SK-N-SH (cell line): ENCODE data around the gene MEF2D. TPM values are rescaled to one million over a fixed set of nuclear protein-coding genes. Genes with fewer than 3 reads are reported as not detected.

Source experiments
- CTCF ChIA-PET: fragments of 300-600, 350-600 bp; formaldehyde crosslinking; extraction: SDS; loops from one replicate; lab custom pipeline; 2021; lab: Yijun Ruan, JAX
- POLR2A ChIA-PET: fragments of 350-600 bp; sonication (Branson Sonifier 250); formaldehyde crosslinking; extraction: SDS; loops from one replicate; lab custom pipeline; 2020; ENCODE audit warnings: antibody characterized with exemption, inconsistent platforms; lab: Yijun Ruan, JAX
- DNase-seq: peaks from one replicate; pipeline ENCODE4 v3.0.0; 2012
- H2AFZ ChIP-seq: fragments of 200-600 bp; sonication (generic); 2 replicates; pipeline ENCODE4 v1.8.1; 2016; ENCODE audit warnings: antibody characterized with exemption, mild to moderate bottlenecking, low read depth
- H3F3A ChIP-seq: fragments of 200-600 bp; sonication (generic); replicated peaks from 2 replicates; pipeline ENCODE3; 2016; ENCODE audit warnings: antibody characterized with exemption, mild to moderate bottlenecking; ENCODE audit not compliant: insufficient read depth
- H3K27ac ChIP-seq, 2 experiments: fragments of 200-500 bp in 1 of 2; fragments of 200-600 bp in 1 of 2; sonication (Bioruptor generic) in 1 of 2; sonication (generic), shearing (Covaris generic) in 1 of 2; 2 replicates each; pipeline versions ENCODE4 v1.5.1 to v1.6.1; 2014 to 2016; ENCODE audit warnings: low read depth in 2 of 2, inconsistent platforms in 1 of 2, low read length in 1 of 2, mild to moderate bottlenecking in 1 of 2, mixed read lengths in 1 of 2
- H3K27me3 ChIP-seq: fragments of 200-600 bp; sonication (generic), shearing (Covaris generic); 2 replicates; pipeline ENCODE4 v1.6.1; 2016; ENCODE audit warnings: mixed run types; ENCODE audit not compliant: insufficient read depth
- H3K36me3 ChIP-seq, 2 experiments: fragments of 200-500 bp in 1 of 2; fragments of 200-600 bp in 1 of 2; sonication (Bioruptor generic) in 1 of 2; sonication (generic) in 1 of 2; replicated peaks in 1 of 2; 2 replicates each; pipeline versions ENCODE3 to v1.5.1; 2014 to 2016; ENCODE audit warnings: low read length in 1 of 2, mild to moderate bottlenecking in 1 of 2; ENCODE audit not compliant: insufficient read depth in 2 of 2, control insufficient read depth in 1 of 2
- H3K4me1 ChIP-seq, 2 experiments: fragments of 200-500 bp in 1 of 2; fragments of 200-600 bp in 1 of 2; sonication (Bioruptor generic) in 1 of 2; sonication (generic), shearing (Covaris generic) in 1 of 2; 2 replicates each; pipeline versions ENCODE4 v1.5.1 to v1.6.1; 2014 to 2016; ENCODE audit warnings: low read depth in 1 of 2, low read length in 1 of 2, mixed run types in 1 of 2; ENCODE audit not compliant: insufficient read depth in 2 of 2, control insufficient read depth in 1 of 2
- H3K4me2 ChIP-seq: fragments of 200-600 bp; sonication (generic), shearing (Covaris generic); 2 replicates; pipeline ENCODE4 v1.6.1; 2017; ENCODE audit warnings: mixed run types
- H3K4me3 ChIP-seq, 2 experiments: fragments of 200-500 bp in 1 of 2; fragments of 200-600 bp in 1 of 2; sonication (Bioruptor generic) in 1 of 2; sonication (generic), shearing (Covaris generic) in 1 of 2; 2 replicates each; pipeline versions ENCODE4 v1.5.1 to v1.8.1; 2014 to 2016; ENCODE audit warnings: low read depth in 2 of 2, inconsistent platforms in 1 of 2, low read length in 1 of 2, mild to moderate bottlenecking in 1 of 2, mixed read lengths in 1 of 2, moderate library complexity in 1 of 2
- H3K79me2 ChIP-seq: fragments of 200-600 bp; sonication (generic); 2 replicates; pipeline ENCODE4 v1.8.1; 2017; ENCODE audit warnings: mild to moderate bottlenecking; ENCODE audit not compliant: insufficient read depth
- H3K9ac ChIP-seq: fragments of 200-600 bp; sonication (generic); 2 replicates; pipeline ENCODE4 v1.6.1; 2017; ENCODE audit warnings: mixed run types
- H3K9me2 ChIP-seq: fragments of 200-600 bp; sonication (generic); 2 replicates; pipeline ENCODE4 v1.6.1; 2017; ENCODE audit warnings: mixed run types
- H3K9me3 ChIP-seq: fragments of 200-600 bp; sonication (generic); 2 replicates; pipeline ENCODE4 v1.6.1; 2017; ENCODE audit warnings: mixed run types, mild to moderate bottlenecking, moderate library complexity
- H4K20me1 ChIP-seq: fragments of 200-600 bp; sonication (generic); 2 replicates; pipeline ENCODE4 v1.6.1; 2017; ENCODE audit warnings: mild to moderate bottlenecking, mixed run types; ENCODE audit not compliant: insufficient read depth
- CHD2 ChIP-seq: fragments of 150-350 bp; IDR thresholded peaks from 2 replicates; pipeline ENCODE4 v1.6.1; 2018; ENCODE audit warnings: low read length; ENCODE audit not compliant: partially characterized antibody
- CTCF ChIP-seq: fragments of 200-600 bp; sonication (generic); IDR thresholded peaks from 2 replicates; pipeline ENCODE4 v1.6.1; 2017; ENCODE audit warnings: antibody characterized with exemption, mild to moderate bottlenecking, moderate library complexity
- EZH2phosphoT487 ChIP-seq: fragments of 200-600 bp; sonication (generic); IDR thresholded peaks from 2 replicates; pipeline ENCODE4 v1.6.1; 2017; ENCODE audit warnings: low read depth, mixed run types, mild to moderate bottlenecking, antibody characterized with exemption, moderate library complexity, borderline replicate concordance
- FOXJ3 ChIP-seq: sonication (generic); formaldehyde crosslinking; IDR thresholded peaks from 2 replicates; pipeline ENCODE4 v1.5.1; 2020; ENCODE audit warnings: mild to moderate bottlenecking, missing genetic modification reagents
- MXI1 ChIP-seq: IDR thresholded peaks from 2 replicates; pipeline ENCODE4 v1.6.1; 2012; ENCODE audit warnings: mild to moderate bottlenecking, low read depth, low read length, improper control_type of control experiment
- NFIC ChIP-seq: IDR thresholded peaks from 2 replicates; pipeline ENCODE4 v1.4.0; 2012; ENCODE audit warnings: borderline replicate concordance
- NRF1 ChIP-seq: IDR thresholded peaks from 2 replicates; pipeline ENCODE4 v1.6.1; 2012; ENCODE audit warnings: low read depth, mild to moderate bottlenecking, low read length
- RAD21 ChIP-seq: IDR thresholded peaks from 2 replicates; pipeline ENCODE4 v1.6.1; 2012; ENCODE audit warnings: mild to moderate bottlenecking, low read length
- REST ChIP-seq: IDR thresholded peaks from 2 replicates; pipeline ENCODE4 v1.6.1; 2012; ENCODE audit warnings: mild to moderate bottlenecking, low read depth, low read length, moderate library complexity
- TAF1 ChIP-seq: IDR thresholded peaks from 2 replicates; pipeline ENCODE4 v1.6.1; 2012; ENCODE audit warnings: low read depth, mild to moderate bottlenecking, low read length, moderate library complexity, borderline replicate concordance
- ZBTB33 ChIP-seq: IDR thresholded peaks from 2 replicates; pipeline ENCODE4 v1.4.0; 2012; ENCODE audit warnings: low read depth, borderline replicate concordance
- WGBS: methylation state at CpG from one replicate; pipeline ENCODE4 v1.1.6; 2017; ENCODE audit warnings: low lambda C conversion rate; 5-methylcytosine and 5-hydroxymethylcytosine counted together
- polyA plus RNA-seq, 3 experiments: library from polyadenylated mRNA; depleted of rRNA; stranded (reverse); fragments of >200 nt; gene quantifications; 2 replicates each; pipeline ENCODE4 v1.2.3, GENCODE V29; 2012

The MEF2D gene
- polyA plus RNA-seq, 1 of the 3 experiments (the other 2 are of a cell fraction), result 14.3 TPM

- CTCF ChIA-PET, result no interaction called here
- Histone ChIP-seq H2AFZ (no peak overlapping the region), H3K9me2 (no peaks in the 10 kb centered on the region), H3K4me3 (no peak overlapping the region), H3K79me2 (no peaks in the 10 kb centered on the region), H4K20me1 (no peaks in the 10 kb centered on the region), H3K9ac (no peak overlapping the region), H3F3A (no peaks in the 10 kb centered on the region), H3K9me3 (no peaks in the 10 kb centered on the region), H3K27me3 (no peaks in the 10 kb centered on the region), H3K36me3 (peaks cover 6 to 19% of the 10 kb centered on the region in 2 experiments), H3K27ac (no peak overlapping the region), H3K4me1 (no peaks in the 10 kb centered on the region), H3K4me2 (no peak overlapping the region)
- DNase-seq, result no peak
- POLR2A ChIA-PET, result no interaction called here
- WGBS, result 96% methylated on average over 9 of the region's 9 CpGs
- TF ChIP-seq MXI1 (no peak), CHD2 (no peak), ZBTB33 (no peak), CTCF (no peak), EZH2phosphoT487 (no peak), NFIC (no peak), NRF1 (no peak), TAF1 (no peak), RAD21 (no peak), FOXJ3 (CRISPR knock-in tag) (no peak), REST (no peak)
Observed at GRCh38 chr1:156547982-156548381, 47.4 kb upstream of the MEF2D start.
